ENCODE results near the gene SAMM50. TPM values are rescaled to one million over a fixed set of nuclear protein-coding genes. Genes with fewer than 3 reads are reported as not detected.

The SAMM50 gene
- total and polyA plus RNA-seq, 2 experiments from 2014 or later, result 37.6 to 53.5 TPM

- Histone ChIP-seq H3K36me3 (replicated peaks; ENCODE audit: insufficient read depth, low read depth) (no peaks in the 10 kb centered on the region), H3K9me2 (replicated peaks; ENCODE audit: insufficient read depth) (no peaks in the 10 kb centered on the region), H3K4me3 (no peak overlapping the region), H2AFZ (no peak overlapping the region), H3K4me1 (ENCODE audit: insufficient read depth) (peaks cover 2% of the 10 kb centered on the region), H3K27me3 (no peaks in the 10 kb centered on the region), H3K79me2 (no peaks in the 10 kb centered on the region), H3K27ac (no peak overlapping the region), H3K4me2 (no peak overlapping the region), H4K20me1 (ENCODE audit: insufficient read depth, poor library complexity, severe bottlenecking) (no peaks in the 10 kb centered on the region), H3K9me3 (ENCODE audit: low read depth) (no peaks in the 10 kb centered on the region)
- WGBS (ENCODE audit: low lambda C conversion rate, missing lambda C conversion rate), result 89% methylated on average over 9 of the region's 9 CpGs
- no peak for DNase-seq (ENCODE audit: low spot score)
- TF ChIP-seq EZH2phosphoT487 (IDR thresholded peaks at IDR 0.05; ENCODE audit: low read depth, severe bottlenecking, unreplicated experiment) (no peak), EZH2 (IDR thresholded peaks at IDR 0.05; ENCODE audit: borderline replicate concordance) (no peak)
These were observed 63.4 kb downstream of the SAMM50 start for GRCh38 chr22:44018594-44018993.

GRCh38 chr22:44019416-44019815 is 64.2 kb downstream of the SAMM50 start:
- Histone ChIP-seq H4K20me1 (ENCODE audit: insufficient read depth, poor library complexity, severe bottlenecking) (no peaks in the 10 kb centered on the region), H3K4me3 (no peak overlapping the region), H3K9me2 (replicated peaks; ENCODE audit: insufficient read depth) (no peaks in the 10 kb centered on the region), H3K9me3 (ENCODE audit: low read depth) (no peaks in the 10 kb centered on the region), H3K36me3 (replicated peaks; ENCODE audit: insufficient read depth, low read depth) (no peaks in the 10 kb centered on the region), H2AFZ (no peak overlapping the region), H3K79me2 (no peaks in the 10 kb centered on the region), H3K27me3 (no peaks in the 10 kb centered on the region), H3K27ac (no peak overlapping the region), H3K4me2 (no peak overlapping the region), H3K4me1 (ENCODE audit: insufficient read depth) (peaks cover 5% of the 10 kb centered on the region)
- WGBS (ENCODE audit: low lambda C conversion rate, missing lambda C conversion rate), result 90% methylated on average over 10 of the region's 10 CpGs
- TF ChIP-seq EZH2phosphoT487 (IDR thresholded peaks at IDR 0.05; ENCODE audit: low read depth, severe bottlenecking, unreplicated experiment) (no peak), EZH2 (IDR thresholded peaks at IDR 0.05; ENCODE audit: borderline replicate concordance) (no peak), CTCF (IDR thresholded peaks at IDR 0.05; ENCODE audit: poor library complexity) (no peak)
- no peak for DNase-seq (ENCODE audit: low spot score)

GRCh38 chr22:44019846-44020245 is 64.6 kb downstream of the SAMM50 start:
- no peak overlapping the region for H3K4me3 ChIP-seq
- no peak overlapping the region for H3K27ac ChIP-seq
- H3K4me2 ChIP-seq, result no peak overlapping the region
- H3K79me2 ChIP-seq, result no peaks in the 10 kb centered on the region
- H3K9me3 ChIP-seq (ENCODE audit: low read depth), result no peaks in the 10 kb centered on the region
- no peak for DNase-seq (ENCODE audit: low spot score)
- WGBS (ENCODE audit: low lambda C conversion rate, missing lambda C conversion rate), result 91% methylated on average over 5 of the region's 5 CpGs
- no peak overlapping the region for H2AFZ ChIP-seq
- no peaks in the 10 kb centered on the region for H4K20me1 ChIP-seq (ENCODE audit: insufficient read depth, poor library complexity, severe bottlenecking)
- H3K27me3 ChIP-seq, result no peaks in the 10 kb centered on the region
- peaks cover 5% of the 10 kb centered on the region for H3K4me1 ChIP-seq (ENCODE audit: insufficient read depth)
- no peak for TF ChIP-seq EZH2 (IDR thresholded peaks at IDR 0.05; ENCODE audit: borderline replicate concordance)
- TF ChIP-seq CTCF (IDR thresholded peaks at IDR 0.05; ENCODE audit: poor library complexity), result no peak
- H3K9me2 ChIP-seq (replicated peaks; ENCODE audit: insufficient read depth), result no peaks in the 10 kb centered on the region
- no peaks in the 10 kb centered on the region for H3K36me3 ChIP-seq (replicated peaks; ENCODE audit: insufficient read depth, low read depth)

- H4K20me1 ChIP-seq (ENCODE audit: insufficient read depth, poor library complexity, severe bottlenecking), result no peaks in the 10 kb centered on the region
These were observed 65.7 kb downstream of the SAMM50 start for GRCh38 chr22:44020981-44021380.

More at GRCh38 chr22:44020981-44021380, 65.7 kb downstream of the SAMM50 start:
- peaks cover 5% of the 10 kb centered on the region for H3K4me1 ChIP-seq (ENCODE audit: insufficient read depth)
- WGBS (ENCODE audit: low lambda C conversion rate, missing lambda C conversion rate), result 89% methylated on average over 8 of the region's 8 CpGs
- no peaks in the 10 kb centered on the region for H3K36me3 ChIP-seq (replicated peaks; ENCODE audit: insufficient read depth, low read depth)
- no peaks in the 10 kb centered on the region for H3K9me3 ChIP-seq (ENCODE audit: low read depth)
- H3K4me3 ChIP-seq, result no peak overlapping the region
- no peak overlapping the region for H2AFZ ChIP-seq
- no peak overlapping the region for H3K4me2 ChIP-seq
- TF ChIP-seq EZH2 (IDR thresholded peaks at IDR 0.05; ENCODE audit: borderline replicate concordance) (no peak), EZH2phosphoT487 (IDR thresholded peaks at IDR 0.05; ENCODE audit: low read depth, severe bottlenecking, unreplicated experiment) (no peak), CTCF (IDR thresholded peaks at IDR 0.05; ENCODE audit: poor library complexity) (no peak)
- no peaks in the 10 kb centered on the region for H3K9me2 ChIP-seq (replicated peaks; ENCODE audit: insufficient read depth)
- no peaks in the 10 kb centered on the region for H3K79me2 ChIP-seq
- H3K27me3 ChIP-seq, result no peaks in the 10 kb centered on the region
- DNase-seq (ENCODE audit: low spot score), result no peak
- H3K27ac ChIP-seq, result no peak overlapping the region

Data from hepatocyte (in vitro differentiated cells).